ENCODE results near the gene SATB2. TPM values are rescaled to one million over a fixed set of nuclear protein-coding genes. Genes with fewer than 3 reads are reported as not detected.

SATB2 gene
- total RNA-seq, 1 donor from 2014 or later, result 1.1 TPM

DNA sequence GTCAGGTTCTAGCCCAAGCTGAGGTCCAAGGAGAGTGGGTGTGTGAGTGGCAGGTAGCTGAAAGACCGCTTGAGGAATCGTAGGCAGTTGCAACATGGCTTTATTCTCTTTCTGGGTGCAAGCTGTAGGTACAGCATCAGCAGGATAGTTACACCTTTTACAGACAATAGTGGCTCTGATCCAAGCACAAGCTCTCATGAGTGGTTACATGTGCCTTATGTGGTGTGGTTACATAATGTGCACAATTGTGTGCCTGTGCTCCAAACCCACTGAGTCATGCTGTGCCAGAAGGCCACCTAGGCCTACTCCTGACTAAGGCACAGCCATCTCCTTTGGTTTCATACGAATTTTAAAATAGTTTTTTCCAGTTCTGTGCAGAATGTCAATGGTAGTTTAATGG is 227.6 kb downstream of the SATB2 start:
- ATAC-seq, result no peak

GRCh38 chr2:199228887-199229819 is 228.6 kb downstream of the SATB2 start:
- ATAC-seq, result no peak

- peak; percentile 43 for ATAC-seq
These were observed 233.9 kb downstream of the SATB2 start for GRCh38 chr2:199223791-199224190.

- ATAC-seq, result no peak
These were observed 236.8 kb downstream of the SATB2 start for GRCh38 chr2:199220920-199221319.

DNA sequence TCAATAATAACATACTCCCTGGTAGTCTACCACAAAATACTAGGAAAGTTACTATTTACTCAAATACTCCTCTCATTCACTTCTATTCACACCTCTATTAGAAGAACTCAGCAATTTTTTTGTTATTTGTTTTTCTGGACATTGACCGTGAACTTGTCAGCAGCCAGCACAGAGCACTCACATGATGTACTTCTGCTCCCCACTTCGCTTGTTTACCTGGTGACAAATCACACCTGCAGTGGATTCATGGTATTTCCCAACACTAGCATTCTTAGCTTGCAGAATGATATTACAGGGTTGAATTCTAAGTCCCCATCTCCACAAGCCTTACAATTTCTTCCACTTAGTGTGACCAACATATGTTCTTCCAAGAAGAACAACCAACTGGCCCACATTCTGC is 238.2 kb downstream of the SATB2 start:
- no peak for ATAC-seq
